Left lung (tissue), 10 donors: ENCODE measurements around the gene NXPH4. TPM values are rescaled to one million over a fixed set of nuclear protein-coding genes. Genes with fewer than 3 reads are reported as not detected.

Experiments used
- ATAC-seq: fragments of 200-7000 bp; cut with Tn5 transposase; one replicate; pipeline ENCODE4 v1.9.1; 2020; ENCODE audit warnings: moderate library complexity
- DNase-seq, 4 donors: peaks; one replicate each; pipeline ENCODE4 v3.0.0-alpha.2; 2013 to 2020
- H3K27ac ChIP-seq, 2 donors: fragments of 200-600 bp; sonication (generic) in 1 of 2; one replicate each; pipeline versions ENCODE4 v1.5.0 to v1.8.0; 2020 to 2021
- H3K27me3 ChIP-seq, 2 donors: fragments of 200-600 bp; sonication (generic) in 1 of 2; one replicate each; pipeline versions ENCODE4 v1.5.0 to v1.8.0; 2020 to 2021
- H3K36me3 ChIP-seq, 2 donors: fragments of 200-600 bp; sonication (generic) in 1 of 2; one replicate each; pipeline versions ENCODE4 v1.5.0 to v1.8.0; 2020 to 2021
- H3K4me1 ChIP-seq, 2 donors: fragments of 200-600 bp; one replicate each; pipeline ENCODE4 v1.8.0; 2021
- H3K4me3 ChIP-seq, 2 donors: fragments of 200-600 bp; sonication (generic) in 1 of 2; one replicate each; pipeline versions ENCODE4 v1.5.0 to v1.8.0; 2020 to 2021; ENCODE audit warnings: mild to moderate bottlenecking in 1 of 2
- H3K9me3 ChIP-seq, 2 donors: fragments of 200-600 bp; sonication (generic) in 1 of 2; one replicate each; pipeline versions ENCODE4 v1.5.0 to v1.8.0; 2020 to 2021
- CTCF ChIP-seq, 2 donors: fragments of 200-600 bp; sonication (generic) in 1 of 2; IDR thresholded peaks; one replicate each; pipeline versions ENCODE4 v1.5.0 to v1.8.0; 2021; ENCODE audit warnings: antibody characterized with exemption in 2 of 2
- intact Hi-C, 2 donors: fragments of 100-400 bp; cut with DNase I; formaldehyde crosslinking; loops; one replicate each; pipeline versions ENCODE4 v1.11.2 to v1.14.2; 2022
- polyA plus RNA-seq, 6 donors: library from polyadenylated mRNA; unstranded; fragments of 120-200 nt; gene quantifications; one replicate each; pipeline ENCODE4 v1.2.1, GENCODE V29; 2013; ENCODE audit not compliant: insufficient read length in 6 of 6
- total RNA-seq, 2 donors: library from RNA; stranded (reverse); fragmentation: NEBNext Ultra II Directional; extraction: Animal tissue kit (Norgen Biotek cat#: 25700); gene quantifications; one replicate each; pipeline ENCODE4 v1.2.1, GENCODE V29; 2021
- donor health status: DM: no; HTN: yes; CAD: no.
- donor health status: DM: no; HTN: no; CAD: no.

NXPH4 gene
- total and polyA plus RNA-seq, 8 donors, result 0.67 to 1.7 (median 1.1) TPM

- intact Hi-C loops, result no loop called here
- H3K4me1 ChIP-seq, result no peaks in the 10 kb centered on the region
- H3K27me3 ChIP-seq, result no peaks in the 10 kb centered on the region
- no peak overlapping the region for H3K4me3 ChIP-seq
- H3K36me3 ChIP-seq, result peaks cover 0 to 86% of the 10 kb centered on the region in 2 donors
- TF ChIP-seq CTCF (IDR thresholded peaks at IDR 0.05), result no peak
- no peak for DNase-seq
- no peak for ATAC-seq
- H3K9me3 ChIP-seq, result no peaks in the 10 kb centered on the region
- H3K27ac ChIP-seq, result no peak overlapping the region
Measured at GRCh38 chr12:57178213-57178612, 38.4 kb upstream of the NXPH4 start.

DNA sequence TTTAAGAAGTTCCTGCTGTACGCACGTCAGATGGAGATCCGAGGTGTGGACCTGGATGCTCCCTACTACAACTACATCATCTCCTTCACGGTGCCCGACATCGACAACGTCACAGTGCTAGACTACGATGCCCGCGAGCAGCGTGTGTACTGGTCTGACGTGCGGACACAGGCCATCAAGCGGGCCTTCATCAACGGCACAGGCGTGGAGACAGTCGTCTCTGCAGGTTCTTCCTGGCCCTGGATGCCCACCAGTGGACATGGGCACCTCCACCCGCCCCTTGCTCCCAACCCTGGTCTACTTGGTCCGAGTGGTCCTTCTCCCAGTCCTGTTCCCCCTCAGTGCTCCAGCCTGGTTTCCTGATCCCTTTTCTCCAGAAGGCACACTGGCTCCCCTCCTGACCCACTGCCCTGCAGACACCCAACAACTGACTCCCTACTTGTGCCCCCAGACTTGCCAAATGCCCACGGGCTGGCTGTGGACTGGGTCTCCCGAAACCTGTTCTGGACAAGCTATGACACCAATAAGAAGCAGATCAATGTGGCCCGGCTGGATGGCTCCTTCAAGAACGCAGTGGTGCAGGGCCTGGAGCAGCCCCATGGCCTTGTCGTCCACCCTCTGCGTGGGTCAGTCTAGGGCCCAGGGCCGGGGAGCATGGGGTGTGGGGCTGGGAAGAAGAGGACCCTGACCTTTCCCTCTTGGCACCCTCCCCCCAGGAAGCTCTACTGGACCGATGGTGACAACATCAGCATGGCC lies 37.1 kb upstream of the NXPH4 start:
- Histone ChIP-seq H3K27ac (no peak overlapping the region), H3K27me3 (no peaks in the 10 kb centered on the region), H3K9me3 (no peaks in the 10 kb centered on the region), H3K36me3 (peaks cover 0 to 86% of the 10 kb centered on the region in 2 donors), H3K4me3 (no peak overlapping the region), H3K4me1 (no peaks in the 10 kb centered on the region)
- no peak for TF ChIP-seq CTCF (IDR thresholded peaks at IDR 0.05)
- ATAC-seq, result no peak
- DNase-seq, result no peak
- intact Hi-C loops, result loop anchor here (5.0 to 10.0 kb wide), 2 partner anchors 55 to 57 kb away; partner anchors contain the start of gene LRP1 (in 1 of the 2)

DNA sequence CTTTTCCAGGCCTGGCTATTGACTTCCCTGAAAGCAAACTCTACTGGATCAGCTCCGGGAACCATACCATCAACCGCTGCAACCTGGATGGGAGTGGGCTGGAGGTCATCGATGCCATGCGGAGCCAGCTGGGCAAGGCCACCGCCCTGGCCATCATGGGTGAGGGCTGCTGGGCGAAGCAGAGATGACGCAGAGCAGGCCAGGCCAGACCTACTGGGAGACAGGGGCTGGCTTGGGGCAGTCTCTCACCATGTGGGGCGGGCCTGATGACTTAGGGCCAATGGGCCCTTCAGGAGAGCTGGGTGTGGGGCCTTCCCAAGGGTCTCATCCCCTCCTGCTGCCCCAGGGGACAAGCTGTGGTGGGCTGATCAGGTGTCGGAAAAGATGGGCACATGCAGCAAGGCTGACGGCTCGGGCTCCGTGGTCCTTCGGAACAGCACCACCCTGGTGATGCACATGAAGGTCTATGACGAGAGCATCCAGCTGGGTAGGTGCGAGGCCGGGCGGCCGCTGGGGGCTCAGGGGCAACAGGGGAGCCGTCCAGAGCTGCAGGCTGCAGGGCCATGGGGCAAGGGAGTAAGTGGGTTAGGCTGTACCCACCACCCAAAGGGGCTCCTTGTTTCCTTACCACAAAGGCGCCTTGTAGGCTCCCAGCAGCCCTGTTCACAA lies 36.1 kb upstream of the NXPH4 start:
- Histone ChIP-seq H3K27ac (no peak overlapping the region), H3K36me3 (peaks cover 0 to 87% of the 10 kb centered on the region in 2 donors), H3K9me3 (no peaks in the 10 kb centered on the region), H3K27me3 (no peaks in the 10 kb centered on the region), H3K4me3 (no peak overlapping the region), H3K4me1 (no peaks in the 10 kb centered on the region)
- ATAC-seq (no peak), DNase-seq (no peak)
- TF ChIP-seq CTCF (IDR thresholded peaks at IDR 0.05), result no peak
- intact Hi-C loops, result loop anchor here (5.0 to 10.0 kb wide), 2 partner anchors 56 to 58 kb away; partner anchors contain the start of gene LRP1 (in 1 of the 2)

DNA sequence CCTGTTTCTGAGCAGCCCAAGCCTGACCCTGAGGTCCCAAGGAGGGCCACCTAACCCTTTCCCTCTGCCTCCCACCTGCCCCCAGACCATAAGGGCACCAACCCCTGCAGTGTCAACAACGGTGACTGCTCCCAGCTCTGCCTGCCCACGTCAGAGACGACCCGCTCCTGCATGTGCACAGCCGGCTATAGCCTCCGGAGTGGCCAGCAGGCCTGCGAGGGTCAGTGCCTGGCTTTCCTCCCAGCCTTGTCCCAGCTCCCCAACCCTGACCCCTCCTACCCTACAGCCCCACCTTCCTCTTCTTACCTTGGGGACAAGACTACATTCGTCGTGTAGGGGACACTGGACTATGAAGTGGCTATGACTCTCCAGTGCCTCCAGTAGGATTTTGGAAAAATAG lies 35.5 kb upstream of the NXPH4 start:
- H3K4me3 ChIP-seq, result no peak overlapping the region
- no peaks in the 10 kb centered on the region for H3K27me3 ChIP-seq
- intact Hi-C loops, result loop anchor here (5.0 to 10.0 kb wide), 2 partner anchors 56 to 59 kb away; partner anchors contain the start of gene LRP1 (in 1 of the 2)
- H3K4me1 ChIP-seq, result no peaks in the 10 kb centered on the region
- no peaks in the 10 kb centered on the region for H3K9me3 ChIP-seq
- peaks cover 0 to 87% of the 10 kb centered on the region in 2 donors for H3K36me3 ChIP-seq
- no peak overlapping the region for H3K27ac ChIP-seq
- no peak for DNase-seq
- ATAC-seq, result no peak
- no peak for TF ChIP-seq CTCF (IDR thresholded peaks at IDR 0.05)

GRCh38 chr12:57181561-57182155 lies 34.9 kb upstream of the NXPH4 start:
- H3K9me3 ChIP-seq, result no peaks in the 10 kb centered on the region
- intact Hi-C loops, result loop anchor here (5.0 to 10.0 kb wide), 2 partner anchors 57 to 59 kb away; partner anchors contain the start of gene LRP1 (in 1 of the 2)
- H3K36me3 ChIP-seq, result peaks cover 0 to 87% of the 10 kb centered on the region in 2 donors
- ATAC-seq, result no peak
- no peaks in the 10 kb centered on the region for H3K4me1 ChIP-seq
- no peak overlapping the region for H3K27ac ChIP-seq
- H3K27me3 ChIP-seq, result no peaks in the 10 kb centered on the region
- no peak overlapping the region for H3K4me3 ChIP-seq
- DNase-seq, result no peak
- no peak for TF ChIP-seq CTCF (IDR thresholded peaks at IDR 0.05)
